T-helper 1 cell treated with Interleukin-12 subunit alpha and Interleukin-12 subunit beta and Interleukin-4 antibody, amounts not matched to agents 30 ng/mL and 1 ng/mL, for 36 hours (primary cell): ENCODE data around the gene PADI2. TPM values are rescaled to one million over a fixed set of nuclear protein-coding genes. Genes with fewer than 3 reads are reported as not detected.

Source experiments
- intact Hi-C: fragments of 100-400 bp; cut with micrococcal nuclease; formaldehyde crosslinking; loops from one replicate; pipeline ENCODE4 v1.15.1; 2024
- total RNA-seq: library from RNA; stranded (reverse); gene quantifications from 2 replicates; pipeline ENCODE4 v1.2.3, GENCODE V29; 2022

Gene PADI2
- total RNA-seq, 1 donor from 2014 or later = not detected

- intact Hi-C loops = loop anchor here (1.0 kb wide), 2 partner anchors 16 to 178 kb away; no protein-coding TSS in a partner anchor
These were observed 59.6 kb downstream of the PADI2 start for GRCh38 chr1:17059391-17060305.

- intact Hi-C loops = no loop called here
These were observed 62.7 kb downstream of the PADI2 start for GRCh38 chr1:17056551-17056950.

- intact Hi-C loops = loop anchor here (2.0 kb wide), 2 partner anchors 95 to 1531 kb away; partner anchors contain the start of gene CASP9
These were observed 63.5 kb downstream of the PADI2 start for GRCh38 chr1:17055801-17056200.

- intact Hi-C loops = loop anchor here (1.0 to 5.0 kb wide), 7 partner anchors 42 to 1642 kb away; partner anchors contain the start of gene CASP9
These were observed 65.4 kb downstream of the PADI2 start, which contains the start of gene SDHB for GRCh38 chr1:17053685-17054410. Gene SDHB (minus strand): TSS chr1:17054032. CDS start chr1:17054019, 13 bp downstream.

- intact Hi-C loops = loop anchor here (5.0 kb wide), 1 partner anchor 1641 kb away; no protein-coding TSS in a partner anchor
These were observed 66.1 kb downstream of the PADI2 start for GRCh38 chr1:17053086-17053684.

- intact Hi-C loops = loop anchor here (5.0 kb wide), 1 partner anchor 1640 kb away; no protein-coding TSS in a partner anchor
These were observed 66.6 kb downstream of the PADI2 start for GRCh38 chr1:17052641-17053040.

GRCh38 chr1:17052038-17052437 is 67.2 kb downstream of the PADI2 start:
- intact Hi-C loops = loop anchor here (5.0 kb wide), 1 partner anchor 1640 kb away; no protein-coding TSS in a partner anchor

- intact Hi-C loops = loop anchor here (2.0 kb wide), 1 partner anchor 87 kb away; no protein-coding TSS in a partner anchor
These were observed 71.3 kb downstream of the PADI2 start for GRCh38 chr1:17047924-17048323.

GRCh38 chr1:17046334-17046657 is 73.0 kb downstream of the PADI2 start:
- intact Hi-C loops = loop anchor here (1.0 to 2.0 kb wide), 2 partner anchors 85 to 95 kb away; no protein-coding TSS in a partner anchor

- intact Hi-C loops = loop anchor here (1.0 to 2.0 kb wide), 2 partner anchors 85 to 94 kb away; no protein-coding TSS in a partner anchor
These were observed 73.5 kb downstream of the PADI2 start for GRCh38 chr1:17045634-17046333.

- intact Hi-C loops = no loop called here
These were observed 74.1 kb downstream of the PADI2 start for GRCh38 chr1:17045150-17045549.

- intact Hi-C loops = no loop called here
These were observed 75.6 kb downstream of the PADI2 start for GRCh38 chr1:17043676-17044075.

GRCh38 chr1:17040135-17040534 is 79.1 kb downstream of the PADI2 start:
- intact Hi-C loops = no loop called here

- intact Hi-C loops = no loop called here
These were observed 79.7 kb downstream of the PADI2 start for GRCh38 chr1:17039522-17039921.

- intact Hi-C loops = no loop called here
These were observed 85.8 kb downstream of the PADI2 start for GRCh38 chr1:17033481-17033880.

GRCh38 chr1:17032741-17033140 is 86.5 kb downstream of the PADI2 start:
- intact Hi-C loops = no loop called here

- intact Hi-C loops = no loop called here
These were observed 87.8 kb downstream of the PADI2 start for GRCh38 chr1:17031436-17031835.

- intact Hi-C loops = no loop called here
These were observed 89.0 kb downstream of the PADI2 start for GRCh38 chr1:17030206-17030605.

- intact Hi-C loops = no loop called here
These were observed 90.5 kb downstream of the PADI2 start for GRCh38 chr1:17028662-17029188.

- intact Hi-C loops = no loop called here
These were observed 91.4 kb downstream of the PADI2 start for GRCh38 chr1:17027900-17028299.
